ENCODE results near the gene IFT172. TPM values are rescaled to one million over a fixed set of nuclear protein-coding genes. Genes with fewer than 3 reads are reported as not detected.

The IFT172 gene
- total and polyA plus RNA-seq, 2 of the 4 experiments (the other 2 are of a cell fraction) = 18.8 to 25.5 TPM

DNA sequence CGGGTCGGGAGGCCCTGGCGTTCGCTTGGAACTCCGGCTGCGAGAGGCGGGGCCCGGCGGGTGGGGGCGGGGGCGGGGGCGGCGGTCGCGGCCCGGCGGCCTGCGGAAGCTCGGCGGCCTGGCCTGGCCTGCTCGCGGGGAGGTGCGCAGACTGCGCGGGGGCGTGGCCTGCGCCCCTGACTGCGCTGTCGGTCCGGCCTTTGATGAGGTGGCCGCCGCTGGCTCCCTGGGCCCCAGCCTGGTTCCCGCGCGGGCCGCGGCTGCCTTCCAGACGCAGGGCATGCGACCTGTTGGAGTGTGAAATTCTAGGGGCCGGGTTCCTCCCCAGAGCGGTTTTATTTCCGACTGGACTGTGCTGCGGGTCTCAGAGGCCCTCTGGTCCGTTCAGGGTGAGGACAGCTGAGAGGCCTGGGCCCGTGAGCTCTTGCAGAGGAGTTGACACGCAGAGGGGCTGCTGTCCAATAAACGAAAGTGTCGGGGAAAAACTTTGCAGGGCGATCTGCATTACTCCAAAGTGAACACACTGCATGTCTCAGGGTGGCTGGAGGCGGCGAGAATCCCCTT, 60.5 kb downstream of the IFT172 start:
- Histone ChIP-seq H2BK120ac (ENCODE audit: low read depth, low read length) (peak overlapping the region; percentile 56; the same call in 1 of the 2 replicates), H3K4ac (ENCODE audit: low read depth, low read length) (peak overlapping the region; percentile 85), H3K36me3 (ENCODE audit: control insufficient read depth, insufficient read depth, low read length) (peaks cover 9% of the 10 kb centered on the region), H3K9me1 (ENCODE audit: insufficient read depth, low read length) (0 out of 2 replicates have a peak, but pooled peaks cover 3% of the 10 kb centered on the region), H3K27ac (ENCODE audit: insufficient read depth, low read length) (peak overlapping the region; percentile 81), H2AK5ac (ENCODE audit: low read depth, low read length) (peak overlapping the region; percentile 43; the same call in 1 of the 2 replicates), H2AK9ac (replicated peaks; ENCODE audit: low read depth, low read length, poor library complexity) (peak overlapping the region; percentile 98), H2BK5ac (ENCODE audit: low read depth, low read length, poor library complexity, severe bottlenecking) (peak overlapping the region; percentile 79), H3K4me1 (ENCODE audit: control insufficient read depth, insufficient read depth, low read length) (peaks cover 8% of the 10 kb centered on the region), H3K79me1 (ENCODE audit: low read depth in 1 of 2, low read length in 2 of 2) (peaks cover 6 to 42% of the 10 kb centered on the region in 2 experiments), H3K9me3 (ENCODE audit: control insufficient read depth, insufficient read depth, low read length) (no peaks in the 10 kb centered on the region), H4K91ac (ENCODE audit: insufficient read depth, low read depth, low read length) (peak overlapping the region; percentile 58), H3K4me3 (ENCODE audit: insufficient read depth, low read depth, low read length) (peak overlapping the region; percentile 81), H2BK15ac (ENCODE audit: low read depth, low read length) (no peak overlapping the region), H4K8ac (ENCODE audit: low read depth in 2 of 2, low read length in 2 of 2) (peak overlapping the region in 1 of 2 experiments; percentile 58; a peak in 2 of 4 replicates), H2BK20ac (ENCODE audit: low read depth, low read length) (no peak overlapping the region), H3K14ac (replicated peaks; ENCODE audit: low read depth, low read length) (peak overlapping the region; percentile 97), H2AFZ (replicated peaks; ENCODE audit: low read length, poor library complexity) (peak overlapping the region; percentile 91), H4K20me1 (ENCODE audit: insufficient read depth, low read length) (peaks cover 45% of the 10 kb centered on the region), H3K23ac (ENCODE audit: low read depth, low read length) (peak overlapping the region; percentile 92), H3K4me2 (ENCODE audit: low read depth, low read length) (peak overlapping the region; percentile 84), H3K9ac (ENCODE audit: low read depth, low read length) (peak overlapping the region; percentile 86), H3K27me3 (ENCODE audit: control insufficient read depth, insufficient read depth, low read length) (no peaks in the 10 kb centered on the region), H3K56ac (ENCODE audit: extremely low read depth, insufficient read depth, low read length) (peak overlapping the region; percentile 86), H4K5ac (ENCODE audit: low read depth, low read length) (no peak overlapping the region), H3K18ac (ENCODE audit: low read depth, low read length) (no peak overlapping the region; the same call in 1 of the 2 replicates)
- ChIA-PET POLR2A (ENCODE audit: unreplicated experiment) (interaction anchor here (0.9 kb wide), 1 partner anchor 52 kb away, joined by 4 read pairs; no protein-coding TSS in a partner anchor), CTCF (interaction anchor here (0.6 to 1.2 kb wide), 2 partner anchors 21 to 25 kb away, joined by 3 read pairs; no protein-coding TSS in a partner anchor)
- 0 out of 2 replicates have a peak, but pooled peaks have one; percentile 56 for TF ChIP-seq BHLHE40 (IDR thresholded peaks at IDR 0.05; ENCODE audit: low read depth, low read length)
- TF ChIP-seq RAD21 (IDR thresholded peaks at IDR 0.05; ENCODE audit: low read length) = no peak
- TF ChIP-seq MXI1 (IDR thresholded peaks at IDR 0.05; ENCODE audit: borderline replicate concordance, low read depth, low read length) = peak; percentile 71; the same call in 1 of the 2 replicates
- TF ChIP-seq NFE2L2 (IDR thresholded peaks at IDR 0.05; ENCODE audit: low read depth, low read length) = no peak
- TF ChIP-seq RCOR1 (IDR thresholded peaks at IDR 0.05; ENCODE audit: insufficient replicate concordance, low read length) = no peak
- DNase-seq (peak; percentile 82), ATAC-seq (ENCODE audit: low read depth) (peak; percentile 85)
- WGBS, 2 experiments (ENCODE audit: extremely low coverage in 2 of 2, insufficient read length in 1 of 2) = 0% methylated on average over 5 of the region's 51 CpGs; no CpG with 5 or more reads in 1 of the 2 experiments
- in situ Hi-C loops (cut with MboI; ENCODE audit: low sequenced_read_pairs) = no loop called here
- dilution Hi-C loops (cut with HindIII; ENCODE audit: low sequenced_read_pairs, unreplicated experiment) = no loop called here
- BruUV-seq (replicated peaks) = no TSS peak
- intact Hi-C loops (cut with micrococcal nuclease) = loop anchor here (1.0 kb wide), 1 partner anchor 20 kb away; the partner anchor contains the start of gene PPM1G
